Activated B cell treated with CpG ODN at 0.5 μM for 24 hours (primary cell): ENCODE measurements around the gene PHF2. TPM values are rescaled to one million over a fixed set of nuclear protein-coding genes. Genes with fewer than 3 reads are reported as not detected.
"Not testable (repeated sequence)": the region's sequence is repeated elsewhere in the genome, so short reads cannot be mapped to it uniquely, and the experiment has no call there.

Source experiments
- ATAC-seq: fragments of 200-7000 bp; cut with Tn5 transposase; one replicate; pipeline ENCODE4 v1.10.0; 2021; ENCODE audit warnings: low read depth, mild to moderate bottlenecking, moderate library complexity
- CTCF ChIA-PET: fragments of 350-600 bp; sonication (Branson Sonifier 250); formaldehyde crosslinking; loops from one replicate; lab custom pipeline; 2021; ENCODE audit warnings: antibody characterized with exemption; lab: Charles Lee
- POLR2A ChIA-PET: fragments of 350-600 bp; sonication (Branson Sonifier 250); formaldehyde crosslinking; loops from one replicate; lab custom pipeline; 2021; ENCODE audit warnings: antibody characterized with exemption; lab: Charles Lee
- DNase-seq: peaks from one replicate; pipeline ENCODE4 v3.0.0; 2022
- H3K27ac Mint-ChIP-seq: one replicate; pipeline ENCODE4 v1.8.0; 2020; ENCODE audit warnings: mixed read lengths
- H3K27me3 Mint-ChIP-seq: one replicate; pipeline ENCODE4 v1.8.0; 2021; ENCODE audit warnings: mixed read lengths
- H3K36me3 Mint-ChIP-seq: one replicate; pipeline ENCODE4 v1.8.0; 2021; ENCODE audit warnings: low read depth, mixed read lengths
- H3K4me1 Mint-ChIP-seq: one replicate; pipeline ENCODE4 v1.8.0; 2021; ENCODE audit warnings: mixed read lengths
- H3K4me3 Mint-ChIP-seq: one replicate; pipeline ENCODE4 v1.8.0; 2020; ENCODE audit warnings: mild to moderate bottlenecking, mixed read lengths
- H3K9me3 Mint-ChIP-seq: one replicate; pipeline ENCODE4 v1.8.0; 2020; ENCODE audit warnings: mixed read lengths
- CTCF ChIP-seq: fragments of 200-600 bp; IDR thresholded peaks from one replicate; pipeline ENCODE4 v1.8.0; 2022; ENCODE audit warnings: antibody characterized with exemption, mild to moderate bottlenecking
- intact Hi-C: fragments of 100-400 bp; cut with micrococcal nuclease; formaldehyde crosslinking; loops from one replicate; pipeline ENCODE4 v1.15.1; 2024
- total RNA-seq: library from RNA; stranded (reverse); gene quantifications from 2 replicates; pipeline ENCODE4 v1.2.3, GENCODE V29; 2022

PHF2 gene
- total RNA-seq, 1 donor from 2014 or later: 18.2 TPM

GRCh38 chr9:93665637-93666438 is 89.5 kb downstream of the PHF2 start:
- no peaks in the 10 kb centered on the region for H3K9me3 Mint-ChIP-seq
- POLR2A ChIA-PET: interaction anchor here (0.7 kb wide), 1 partner anchor 604 kb away, joined by 9 read pairs; no protein-coding TSS in a partner anchor
- no peak for ATAC-seq
- no peak overlapping the region for H3K27ac Mint-ChIP-seq
- no peak for DNase-seq
- peaks cover 18% of the 10 kb centered on the region for H3K36me3 Mint-ChIP-seq
- CTCF ChIA-PET: no interaction called here
- intact Hi-C loops: no loop called here
- H3K4me1 Mint-ChIP-seq: no peaks in the 10 kb centered on the region
- H3K27me3 Mint-ChIP-seq: no peaks in the 10 kb centered on the region
- TF ChIP-seq CTCF: no peak
- no peak overlapping the region for H3K4me3 Mint-ChIP-seq

GRCh38 chr9:93666439-93666784 is 90.0 kb downstream of the PHF2 start:
- H3K4me1 Mint-ChIP-seq, DNase-seq, H3K9me3 Mint-ChIP-seq, intact Hi-C loops, H3K27me3 Mint-ChIP-seq, ATAC-seq, POLR2A ChIA-PET, H3K4me3 Mint-ChIP-seq, CTCF ChIA-PET, H3K27ac Mint-ChIP-seq: not testable (repeated sequence)
- H3K36me3 Mint-ChIP-seq: peaks cover 18% of the 10 kb centered on the region

GRCh38 chr9:93667006-93667405 is 90.6 kb downstream of the PHF2 start:
- no peak overlapping the region for H3K27ac Mint-ChIP-seq
- ChIA-PET CTCF (no interaction called here), POLR2A (no interaction called here)
- no peak overlapping the region for H3K4me3 Mint-ChIP-seq
- ATAC-seq (no peak), DNase-seq (no peak)
- no peaks in the 10 kb centered on the region for H3K4me1 Mint-ChIP-seq
- H3K9me3 Mint-ChIP-seq: no peaks in the 10 kb centered on the region
- no peak for TF ChIP-seq CTCF
- intact Hi-C loops: no loop called here
- peaks cover 18% of the 10 kb centered on the region for H3K36me3 Mint-ChIP-seq
- H3K27me3 Mint-ChIP-seq: no peaks in the 10 kb centered on the region

GRCh38 chr9:93667627-93668026 is 91.2 kb downstream of the PHF2 start:
- H3K4me3 Mint-ChIP-seq: no peak overlapping the region
- DNase-seq: no peak
- ChIA-PET POLR2A (no interaction called here), CTCF (no interaction called here)
- intact Hi-C loops: no loop called here
- no peak for TF ChIP-seq CTCF
- H3K27me3 Mint-ChIP-seq: no peaks in the 10 kb centered on the region
- peaks cover 19% of the 10 kb centered on the region for H3K36me3 Mint-ChIP-seq
- H3K4me1 Mint-ChIP-seq: no peaks in the 10 kb centered on the region
- no peaks in the 10 kb centered on the region for H3K9me3 Mint-ChIP-seq
- no peak for ATAC-seq
- no peak overlapping the region for H3K27ac Mint-ChIP-seq

- Mint-ChIP-seq H3K27me3 (no peaks in the 10 kb centered on the region), H3K4me3 (no peak overlapping the region), H3K36me3 (peaks cover 26% of the 10 kb centered on the region), H3K9me3 (no peaks in the 10 kb centered on the region), H3K4me1 (no peaks in the 10 kb centered on the region), H3K27ac (no peak overlapping the region)
- ChIA-PET POLR2A (no interaction called here), CTCF (no interaction called here)
- no peak for DNase-seq
- no peak for ATAC-seq
- no peak for TF ChIP-seq CTCF
- intact Hi-C loops: no loop called here
Measured at GRCh38 chr9:93668261-93668871, 92.0 kb downstream of the PHF2 start.
